ENCODE results near the gene ADAM17.

DNA sequence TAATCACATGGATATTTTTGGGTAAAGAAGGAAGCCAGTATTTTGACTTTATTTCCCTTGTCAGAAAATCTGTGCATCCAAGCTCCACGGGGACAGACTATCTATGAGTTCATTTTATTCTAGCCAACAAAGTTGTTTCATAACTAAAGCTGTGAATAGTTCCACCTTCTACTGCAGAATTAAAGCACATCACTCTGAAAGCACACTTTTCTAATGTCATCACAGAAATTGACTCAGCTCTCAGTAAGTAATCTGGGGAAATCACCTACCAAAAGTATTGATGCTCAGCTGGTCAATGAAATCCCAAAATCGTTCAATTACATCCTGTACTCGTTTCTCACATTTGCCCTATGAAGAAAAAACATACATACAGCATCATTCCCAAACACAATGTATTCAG lies 62.2 kb downstream of the ADAM17 start:
- no peak for TF ChIP-seq ATM (IDR thresholded peaks at IDR 0.05; ENCODE audit: borderline replicate concordance)
- TF ChIP-seq PRPF4 (IDR thresholded peaks at IDR 0.05; ENCODE audit: low read depth, low read length, poor library complexity, severe bottlenecking): no peak
- TF ChIP-seq, protein P1, sequence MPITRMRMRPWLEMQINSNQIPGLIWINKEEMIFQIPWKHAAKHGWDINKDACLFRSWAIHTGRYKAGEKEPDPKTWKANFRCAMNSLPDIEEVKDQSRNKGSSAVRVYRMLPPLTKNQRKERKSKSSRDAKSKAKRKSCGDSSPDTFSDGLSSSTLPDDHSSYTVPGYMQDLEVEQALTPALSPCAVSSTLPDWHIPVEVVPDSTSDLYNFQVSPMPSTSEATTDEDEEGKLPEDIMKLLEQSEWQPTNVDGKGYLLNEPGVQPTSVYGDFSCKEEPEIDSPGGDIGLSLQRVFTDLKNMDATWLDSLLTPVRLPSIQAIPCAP (CRISPR knock-in tag; IDR thresholded peaks at IDR 0.05; ENCODE audit: low read depth): no peak
